Endodermal cell (in vitro differentiated cells): ENCODE data around the gene TRAF3IP3. TPM values are rescaled to one million over a fixed set of nuclear protein-coding genes. Genes with fewer than 3 reads are reported as not detected.
A peak's percentile ranks its signal among the peaks of the same experiment; 100 is the strongest.

Experiments
- DNase-seq: peaks from one replicate; pipeline ENCODE4 v3.0.0-alpha.2; 2017
- H3K27ac ChIP-seq: 2 replicates; pipeline ENCODE4 v1.5.1; 2013; ENCODE audit warnings: mild to moderate bottlenecking, low read depth, low read length, moderate library complexity
- H3K27me3 ChIP-seq: 2 replicates; pipeline ENCODE4 v1.6.1; 2013; ENCODE audit warnings: mild to moderate bottlenecking, low read length, moderate library complexity; ENCODE audit not compliant: insufficient read depth, control insufficient read depth, poor library complexity, severe bottlenecking
- H3K36me3 ChIP-seq: 2 replicates; pipeline ENCODE4 v1.7.0; 2013; ENCODE audit warnings: mild to moderate bottlenecking, low read length, moderate library complexity; ENCODE audit not compliant: control insufficient read depth, insufficient read depth
- H3K4me1 ChIP-seq: one replicate; pipeline ENCODE4 v1.7.0; 2013; ENCODE audit warnings: low read length; ENCODE audit not compliant: control insufficient read depth, insufficient read depth
- H3K4me3 ChIP-seq: 2 replicates; pipeline ENCODE4 v1.5.1; 2013; ENCODE audit warnings: mild to moderate bottlenecking, low read length, moderate library complexity
- H3K9ac ChIP-seq: 2 replicates; pipeline ENCODE4 v1.6.1; 2013; ENCODE audit warnings: mild to moderate bottlenecking, low read length, moderate library complexity; ENCODE audit not compliant: poor library complexity, severe bottlenecking; ENCODE audit errors: extremely low read depth
- H3K9me3 ChIP-seq: 2 replicates; pipeline ENCODE4 v1.6.1; 2013; ENCODE audit warnings: mild to moderate bottlenecking, low read length, moderate library complexity; ENCODE audit not compliant: control insufficient read depth
- H3K27ac Mint-ChIP-seq: 2 replicates; pipeline ENCODE4 v1.8.0; 2020; ENCODE audit warnings: mixed read lengths
- H3K27me3 Mint-ChIP-seq: 2 replicates; pipeline ENCODE4 v1.8.0; 2021; ENCODE audit warnings: mild to moderate bottlenecking, mixed read lengths; ENCODE audit not compliant: insufficient read depth
- H3K36me3 Mint-ChIP-seq: 2 replicates; pipeline ENCODE4 v1.8.0; 2020; ENCODE audit warnings: low read depth, mixed read lengths
- H3K4me1 Mint-ChIP-seq: 2 replicates; pipeline ENCODE4 v1.8.0; 2020; ENCODE audit warnings: mixed read lengths
- H3K4me3 Mint-ChIP-seq: 2 replicates; pipeline ENCODE4 v1.8.0; 2020; ENCODE audit warnings: mild to moderate bottlenecking, moderate library complexity, mixed read lengths
- H3K9me3 Mint-ChIP-seq: 2 replicates; pipeline ENCODE4 v1.8.0; 2020; ENCODE audit warnings: mild to moderate bottlenecking, mixed read lengths
- WGBS, 2 experiments: methylation state at CpG; one replicate each; pipeline versions ENCODE4 v1.1.5 to v1.1.7; 2013; ENCODE audit warnings: missing lambda C conversion rate in 2 of 2, mixed read lengths in 1 of 2; ENCODE audit not compliant: insufficient coverage in 1 of 2, insufficient read length in 1 of 2; 5-methylcytosine and 5-hydroxymethylcytosine counted together
- total RNA-seq, 2 donors: library from RNA; stranded (reverse); fragmentation: NEBNext Ultra II Directional in 1 of 2; extraction: Animal tissue kit (Norgen Biotek cat#: 25700) in 1 of 2; gene quantifications; 2 replicates in 1 of 2; 3 replicates in 1 of 2; pipeline ENCODE4 v1.2.1, GENCODE V29; 2021
- TF ChIP-seq, protein P1 (sequence below): fragments of 200-600 bp; sonication (generic); conservative IDR thresholded peaks from 2 replicates; pipeline ENCODE4 v1.5.0; 2021; ENCODE audit warnings: antibody characterized with exemption, mild to moderate bottlenecking

Gene TRAF3IP3
- total RNA-seq, 2 donors from 2014 or later = not detected

DNA sequence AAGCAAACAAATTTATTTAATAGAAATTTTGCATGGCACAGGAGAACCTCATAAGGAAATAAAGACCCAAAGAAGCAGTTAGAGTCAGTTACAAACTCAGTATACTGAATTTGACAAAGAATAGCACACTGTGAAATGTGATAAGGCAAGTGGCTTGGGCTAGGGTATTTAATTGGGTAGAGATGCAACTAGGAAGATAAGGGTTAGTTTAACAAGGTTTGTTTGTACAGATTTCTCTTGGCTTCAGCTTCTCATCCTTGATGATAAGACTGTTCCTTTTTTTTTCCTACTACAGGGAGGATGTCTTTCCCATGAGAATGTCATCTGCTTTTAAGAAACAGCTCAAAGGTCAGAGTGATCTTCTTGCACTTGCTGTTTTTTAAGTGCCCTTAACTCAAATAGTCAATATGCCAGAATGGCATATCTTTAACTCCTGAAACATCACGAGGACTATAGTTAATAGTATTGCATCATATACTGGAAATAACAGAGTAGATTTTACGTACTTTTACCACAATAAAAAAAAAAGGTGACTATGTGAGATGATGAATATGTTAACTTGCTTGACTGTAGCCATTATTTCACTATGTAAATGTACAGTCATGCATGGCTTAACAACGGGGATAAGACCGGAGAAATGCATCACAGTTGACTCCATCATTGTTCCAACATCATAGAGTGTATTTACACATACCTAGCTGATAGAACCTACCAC lies 9.2 kb upstream of the TRAF3IP3 start:
- peaks cover 14% of the 10 kb centered on the region for H3K4me1 Mint-ChIP-seq
- TF ChIP-seq, protein P1, sequence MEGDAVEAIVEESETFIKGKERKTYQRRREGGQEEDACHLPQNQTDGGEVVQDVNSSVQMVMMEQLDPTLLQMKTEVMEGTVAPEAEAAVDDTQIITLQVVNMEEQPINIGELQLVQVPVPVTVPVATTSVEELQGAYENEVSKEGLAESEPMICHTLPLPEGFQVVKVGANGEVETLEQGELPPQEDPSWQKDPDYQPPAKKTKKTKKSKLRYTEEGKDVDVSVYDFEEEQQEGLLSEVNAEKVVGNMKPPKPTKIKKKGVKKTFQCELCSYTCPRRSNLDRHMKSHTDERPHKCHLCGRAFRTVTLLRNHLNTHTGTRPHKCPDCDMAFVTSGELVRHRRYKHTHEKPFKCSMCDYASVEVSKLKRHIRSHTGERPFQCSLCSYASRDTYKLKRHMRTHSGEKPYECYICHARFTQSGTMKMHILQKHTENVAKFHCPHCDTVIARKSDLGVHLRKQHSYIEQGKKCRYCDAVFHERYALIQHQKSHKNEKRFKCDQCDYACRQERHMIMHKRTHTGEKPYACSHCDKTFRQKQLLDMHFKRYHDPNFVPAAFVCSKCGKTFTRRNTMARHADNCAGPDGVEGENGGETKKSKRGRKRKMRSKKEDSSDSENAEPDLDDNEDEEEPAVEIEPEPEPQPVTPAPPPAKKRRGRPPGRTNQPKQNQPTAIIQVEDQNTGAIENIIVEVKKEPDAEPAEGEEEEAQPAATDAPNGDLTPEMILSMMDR = no peak

DNA sequence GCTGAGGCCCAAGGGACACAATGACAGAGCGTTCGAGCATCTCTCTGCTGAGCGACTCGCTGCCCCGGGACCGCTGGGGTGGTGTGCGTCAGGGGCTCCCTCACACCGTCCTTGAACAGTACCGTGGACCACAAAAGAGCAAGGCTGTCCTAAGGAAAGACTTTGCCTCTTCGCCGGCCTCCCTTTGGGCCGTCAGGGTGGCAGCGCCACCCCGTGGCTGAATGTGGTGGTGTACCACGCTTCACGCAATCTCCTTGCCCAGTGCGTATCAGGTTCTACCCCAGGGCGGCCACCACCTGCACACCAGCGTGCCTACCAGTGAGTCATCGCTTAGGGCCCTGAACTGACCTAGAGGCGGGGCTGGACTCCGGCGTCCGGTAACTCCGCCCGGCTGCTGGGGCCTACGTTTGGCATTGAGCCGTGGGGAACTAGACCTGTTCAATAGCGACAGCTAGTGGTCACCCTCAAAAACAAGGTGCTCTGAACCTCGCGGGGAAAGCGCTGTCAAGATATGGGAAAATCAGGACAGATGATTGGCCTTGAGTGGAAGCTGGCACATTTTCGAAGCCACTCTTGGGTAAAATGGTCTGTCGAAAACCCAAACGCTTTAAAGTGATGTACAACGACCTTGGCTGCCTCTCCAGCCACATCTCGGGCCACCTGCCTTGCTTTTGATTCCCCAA lies 8.1 kb upstream of the TRAF3IP3 start:
- peaks cover 26% of the 10 kb centered on the region for H3K27me3 Mint-ChIP-seq
- Histone ChIP-seq H3K9me3 (no peaks in the 10 kb centered on the region), H3K4me3 (no peak overlapping the region), H3K4me1 (no peaks in the 10 kb centered on the region), H3K36me3 (no peaks in the 10 kb centered on the region), H3K27ac (no peak overlapping the region), H3K9ac (no peak overlapping the region), H3K27me3 (peaks cover 5% of the 10 kb centered on the region)
- H3K9me3 Mint-ChIP-seq = no peaks in the 10 kb centered on the region
- H3K4me1 Mint-ChIP-seq = peaks cover 14% of the 10 kb centered on the region
- peak overlapping the region; percentile 43 for H3K4me3 Mint-ChIP-seq
- TF ChIP-seq, protein P1 = peak; percentile 95
- H3K36me3 Mint-ChIP-seq = no peaks in the 10 kb centered on the region
- no peak overlapping the region for H3K27ac Mint-ChIP-seq
- 11% methylated on average over 27 to 37 of the region's 37 CpGs for WGBS, 2 experiments
- peak; percentile 99 for DNase-seq

More for the DNA sequence above, 9.2 kb upstream of the TRAF3IP3 start:
- Histone ChIP-seq H3K9me3 (no peaks in the 10 kb centered on the region), H3K9ac (no peak overlapping the region), H3K27me3 (peaks cover 5% of the 10 kb centered on the region), H3K36me3 (no peaks in the 10 kb centered on the region), H3K27ac (no peak overlapping the region), H3K4me3 (no peak overlapping the region), H3K4me1 (no peaks in the 10 kb centered on the region)
- no peak for DNase-seq
- H3K4me3 Mint-ChIP-seq = no peak overlapping the region
- no peaks in the 10 kb centered on the region for H3K9me3 Mint-ChIP-seq
- H3K27me3 Mint-ChIP-seq = peaks cover 29% of the 10 kb centered on the region
- 86 to 90% methylated on average over 2 to 4 of the region's 4 CpGs for WGBS, 2 experiments
- H3K36me3 Mint-ChIP-seq = no peaks in the 10 kb centered on the region
- H3K27ac Mint-ChIP-seq = no peak overlapping the region

DNA sequence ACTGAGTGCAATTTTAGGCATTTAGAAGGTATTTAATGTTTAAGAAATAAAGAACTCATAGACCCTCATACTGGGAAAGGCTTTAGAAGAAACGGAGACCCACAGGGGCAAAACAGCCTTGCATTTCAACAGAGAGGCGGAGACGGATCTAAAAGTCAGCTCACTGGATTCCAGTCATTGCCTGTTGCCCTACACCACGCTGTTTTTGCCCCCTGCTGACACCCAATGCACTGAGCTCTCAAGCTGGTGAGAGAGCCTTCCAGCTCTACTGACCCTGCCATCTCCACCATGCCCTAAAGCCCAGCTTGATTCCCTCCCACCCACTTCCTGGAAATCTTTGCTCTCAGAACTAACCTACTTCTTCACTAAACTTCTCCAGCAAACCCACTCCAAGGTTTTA lies 7.2 kb upstream of the TRAF3IP3 start:
- no peaks in the 10 kb centered on the region for H3K9me3 ChIP-seq
- WGBS, 2 experiments = 50 to 80% methylated on average over 2 to 4 of the region's 4 CpGs
- H3K4me3 Mint-ChIP-seq = no peak overlapping the region
- no peak overlapping the region for H3K27ac ChIP-seq
- no peak overlapping the region for H3K4me3 ChIP-seq
- no peaks in the 10 kb centered on the region for H3K4me1 ChIP-seq
- TF ChIP-seq, protein P1 = no peak
- no peak overlapping the region for H3K27ac Mint-ChIP-seq
- no peak overlapping the region for H3K9ac ChIP-seq
- H3K9me3 Mint-ChIP-seq = no peaks in the 10 kb centered on the region
- H3K4me1 Mint-ChIP-seq = peaks cover 14% of the 10 kb centered on the region
- H3K27me3 Mint-ChIP-seq = peaks cover 21% of the 10 kb centered on the region
- H3K36me3 Mint-ChIP-seq = no peaks in the 10 kb centered on the region
- peaks cover 5% of the 10 kb centered on the region for H3K27me3 ChIP-seq
- peak; percentile 69 for DNase-seq
- no peaks in the 10 kb centered on the region for H3K36me3 ChIP-seq
